ENCODE results near the gene DUOX1.

DNA sequence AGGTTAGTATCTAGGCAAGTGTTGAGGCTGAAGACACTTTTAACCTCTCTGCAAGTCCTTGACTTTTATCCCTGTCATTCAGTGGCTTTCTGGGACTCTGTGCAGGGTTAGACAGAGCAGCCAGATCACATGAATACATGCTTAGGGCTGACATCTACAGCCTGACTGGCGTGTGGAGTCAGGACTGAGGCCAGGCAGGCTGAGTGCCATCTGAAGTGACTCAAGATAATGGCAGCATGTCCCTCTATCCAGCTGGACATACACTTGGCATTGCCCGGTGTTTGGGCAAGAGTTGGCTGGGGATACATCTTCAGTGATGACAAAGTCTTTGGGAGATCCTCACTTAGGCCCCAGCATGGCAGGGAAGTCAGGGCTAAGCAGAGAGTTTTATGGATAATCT lies 38.2 kb upstream of the DUOX1 start:
- TF ChIP-seq EZH2 (IDR thresholded peaks at IDR 0.05; ENCODE audit: low read length, missing control alignments), result no peak
- TF ChIP-seq, protein P1, sequence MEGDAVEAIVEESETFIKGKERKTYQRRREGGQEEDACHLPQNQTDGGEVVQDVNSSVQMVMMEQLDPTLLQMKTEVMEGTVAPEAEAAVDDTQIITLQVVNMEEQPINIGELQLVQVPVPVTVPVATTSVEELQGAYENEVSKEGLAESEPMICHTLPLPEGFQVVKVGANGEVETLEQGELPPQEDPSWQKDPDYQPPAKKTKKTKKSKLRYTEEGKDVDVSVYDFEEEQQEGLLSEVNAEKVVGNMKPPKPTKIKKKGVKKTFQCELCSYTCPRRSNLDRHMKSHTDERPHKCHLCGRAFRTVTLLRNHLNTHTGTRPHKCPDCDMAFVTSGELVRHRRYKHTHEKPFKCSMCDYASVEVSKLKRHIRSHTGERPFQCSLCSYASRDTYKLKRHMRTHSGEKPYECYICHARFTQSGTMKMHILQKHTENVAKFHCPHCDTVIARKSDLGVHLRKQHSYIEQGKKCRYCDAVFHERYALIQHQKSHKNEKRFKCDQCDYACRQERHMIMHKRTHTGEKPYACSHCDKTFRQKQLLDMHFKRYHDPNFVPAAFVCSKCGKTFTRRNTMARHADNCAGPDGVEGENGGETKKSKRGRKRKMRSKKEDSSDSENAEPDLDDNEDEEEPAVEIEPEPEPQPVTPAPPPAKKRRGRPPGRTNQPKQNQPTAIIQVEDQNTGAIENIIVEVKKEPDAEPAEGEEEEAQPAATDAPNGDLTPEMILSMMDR (conservative IDR thresholded peaks at IDR 0.05 in 1 of 2, IDR thresholded peaks at IDR 0.05 in 1 of 2; ENCODE audit: low read depth in 1 of 2, low read length in 2 of 2), result no peak
